Type B pancreatic cell (in vitro differentiated cells): ENCODE measurements around the gene GATD1. TPM values are rescaled to one million over a fixed set of nuclear protein-coding genes. Genes with fewer than 3 reads are reported as not detected.
A peak's percentile ranks its signal among the peaks of the same experiment; 100 is the strongest.

ENCODE experiments used
- DNase-seq: peaks from one replicate; pipeline ENCODE4 v3.0.0; 2021; ENCODE audit warnings: mixed read lengths; ENCODE audit not compliant: unreplicated experiment; ENCODE audit errors: extremely low spot score
- H3K27ac Mint-ChIP-seq: 2 replicates; pipeline ENCODE4 v1.8.0; 2021; ENCODE audit warnings: mild to moderate bottlenecking, mixed read lengths
- H3K27me3 Mint-ChIP-seq: 2 replicates; pipeline ENCODE4 v1.8.0; 2021; ENCODE audit warnings: mixed read lengths
- H3K36me3 Mint-ChIP-seq: 2 replicates; pipeline ENCODE4 v1.8.0; 2021; ENCODE audit warnings: mixed read lengths
- H3K4me1 Mint-ChIP-seq: one replicate; pipeline ENCODE4 v1.8.0; 2021; ENCODE audit warnings: mixed read lengths; ENCODE audit not compliant: unreplicated experiment
- H3K4me3 Mint-ChIP-seq: 2 replicates; pipeline ENCODE4 v1.8.0; 2021; ENCODE audit warnings: mild to moderate bottlenecking, mixed read lengths
- H3K9me3 Mint-ChIP-seq: 2 replicates; pipeline ENCODE4 v1.8.0; 2021; ENCODE audit warnings: mixed read lengths
- total RNA-seq: library from RNA; stranded (reverse); gene quantifications from 2 replicates; pipeline ENCODE4 v1.2.1, GENCODE V29; 2021; ENCODE audit warnings: low replicate concordance
- TF ChIP-seq, protein P1 (sequence below): fragments of 200-600 bp; sonication (generic); conservative IDR thresholded peaks from 2 replicates; pipeline ENCODE4 v1.5.0; 2021; ENCODE audit warnings: antibody characterized with exemption, mild to moderate bottlenecking

GATD1 gene
- total RNA-seq, 1 donor from 2014 or later = 80.1 TPM

DNA sequence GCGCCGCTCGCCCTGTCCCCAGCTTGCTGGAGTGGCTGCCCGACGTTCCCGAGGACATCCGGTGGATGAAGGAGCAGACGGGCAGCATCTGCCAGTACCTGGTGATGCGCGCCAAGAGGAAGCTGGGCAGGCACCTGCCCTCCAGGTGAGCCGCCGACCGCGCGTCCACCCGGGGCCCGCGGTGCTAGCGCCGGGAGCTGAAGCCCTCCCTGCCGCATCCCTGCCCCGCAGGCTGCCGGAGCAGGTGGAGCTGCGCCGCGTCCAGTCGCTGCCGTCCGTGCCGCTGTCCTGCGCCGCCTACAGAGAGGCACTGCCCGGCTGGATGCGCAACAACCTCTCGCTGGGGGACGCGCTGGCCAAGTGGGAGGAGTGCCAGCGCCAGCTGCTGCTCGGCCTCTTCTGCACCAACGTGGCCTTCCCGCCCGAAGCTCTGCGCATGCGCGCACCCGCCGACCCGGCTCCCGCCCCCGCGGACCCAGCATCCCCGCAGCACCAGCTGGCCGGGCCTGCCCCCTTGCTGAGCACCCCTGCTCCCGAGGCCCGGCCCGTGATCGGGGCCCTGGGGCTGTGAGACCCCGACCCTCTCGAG, 47.1 kb upstream of the GATD1 start:
- TF ChIP-seq, protein P1, sequence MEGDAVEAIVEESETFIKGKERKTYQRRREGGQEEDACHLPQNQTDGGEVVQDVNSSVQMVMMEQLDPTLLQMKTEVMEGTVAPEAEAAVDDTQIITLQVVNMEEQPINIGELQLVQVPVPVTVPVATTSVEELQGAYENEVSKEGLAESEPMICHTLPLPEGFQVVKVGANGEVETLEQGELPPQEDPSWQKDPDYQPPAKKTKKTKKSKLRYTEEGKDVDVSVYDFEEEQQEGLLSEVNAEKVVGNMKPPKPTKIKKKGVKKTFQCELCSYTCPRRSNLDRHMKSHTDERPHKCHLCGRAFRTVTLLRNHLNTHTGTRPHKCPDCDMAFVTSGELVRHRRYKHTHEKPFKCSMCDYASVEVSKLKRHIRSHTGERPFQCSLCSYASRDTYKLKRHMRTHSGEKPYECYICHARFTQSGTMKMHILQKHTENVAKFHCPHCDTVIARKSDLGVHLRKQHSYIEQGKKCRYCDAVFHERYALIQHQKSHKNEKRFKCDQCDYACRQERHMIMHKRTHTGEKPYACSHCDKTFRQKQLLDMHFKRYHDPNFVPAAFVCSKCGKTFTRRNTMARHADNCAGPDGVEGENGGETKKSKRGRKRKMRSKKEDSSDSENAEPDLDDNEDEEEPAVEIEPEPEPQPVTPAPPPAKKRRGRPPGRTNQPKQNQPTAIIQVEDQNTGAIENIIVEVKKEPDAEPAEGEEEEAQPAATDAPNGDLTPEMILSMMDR = no peak
- Mint-ChIP-seq H3K4me1 (peaks cover 10% of the 10 kb centered on the region), H3K4me3 (no peak overlapping the region), H3K9me3 (no peaks in the 10 kb centered on the region), H3K36me3 (no peaks in the 10 kb centered on the region), H3K27ac (no peak overlapping the region), H3K27me3 (peaks cover 24% of the 10 kb centered on the region)
- no peak for DNase-seq

DNA sequence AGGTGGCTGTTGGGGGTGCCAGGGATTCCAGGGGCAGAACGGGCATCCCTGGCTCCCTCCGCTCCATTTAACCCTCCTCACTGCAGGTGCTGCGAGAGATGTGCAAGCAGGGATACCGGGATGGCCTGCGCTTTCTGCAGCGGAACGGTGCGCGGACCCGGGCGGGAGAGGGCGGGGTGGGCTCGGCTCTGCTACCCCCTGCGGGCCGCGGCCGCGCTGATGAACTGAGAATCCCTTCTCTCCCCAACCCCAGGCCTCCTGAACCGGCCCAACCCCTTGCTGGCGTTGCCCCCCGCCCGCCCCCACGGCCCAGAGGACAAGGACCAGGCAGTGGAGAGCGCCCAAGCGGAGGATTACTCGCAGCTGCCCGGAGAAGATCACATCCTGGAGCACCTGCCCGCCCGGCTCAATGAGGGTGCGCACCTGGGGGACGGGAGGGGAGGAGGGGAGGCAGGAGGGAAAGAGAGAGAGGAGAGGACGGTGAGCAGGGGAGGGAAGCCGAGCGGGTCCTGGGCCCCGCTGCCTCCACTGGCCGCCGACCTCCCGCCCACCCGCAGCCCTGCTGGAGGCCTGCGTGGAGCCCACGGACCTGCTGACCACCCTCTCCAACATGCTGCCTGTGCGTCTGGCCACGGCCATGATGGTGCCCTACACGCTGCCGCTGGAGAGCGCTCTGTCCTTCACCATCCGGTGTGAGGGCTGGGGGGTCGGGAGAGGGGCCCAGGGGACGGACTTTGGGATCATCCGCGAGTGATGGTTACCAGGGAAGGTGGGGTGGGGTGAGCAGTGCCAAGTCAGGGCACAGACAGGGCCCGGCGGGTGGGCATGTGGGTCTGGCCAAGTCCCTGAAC, 46.4 kb upstream of the GATD1 start:
- Mint-ChIP-seq H3K4me1 (peaks cover 10% of the 10 kb centered on the region), H3K4me3 (no peak overlapping the region), H3K9me3 (no peaks in the 10 kb centered on the region), H3K27ac (no peak overlapping the region), H3K36me3 (no peaks in the 10 kb centered on the region), H3K27me3 (peaks cover 17% of the 10 kb centered on the region)
- TF ChIP-seq, protein P1 = no peak
- no peak for DNase-seq

DNA sequence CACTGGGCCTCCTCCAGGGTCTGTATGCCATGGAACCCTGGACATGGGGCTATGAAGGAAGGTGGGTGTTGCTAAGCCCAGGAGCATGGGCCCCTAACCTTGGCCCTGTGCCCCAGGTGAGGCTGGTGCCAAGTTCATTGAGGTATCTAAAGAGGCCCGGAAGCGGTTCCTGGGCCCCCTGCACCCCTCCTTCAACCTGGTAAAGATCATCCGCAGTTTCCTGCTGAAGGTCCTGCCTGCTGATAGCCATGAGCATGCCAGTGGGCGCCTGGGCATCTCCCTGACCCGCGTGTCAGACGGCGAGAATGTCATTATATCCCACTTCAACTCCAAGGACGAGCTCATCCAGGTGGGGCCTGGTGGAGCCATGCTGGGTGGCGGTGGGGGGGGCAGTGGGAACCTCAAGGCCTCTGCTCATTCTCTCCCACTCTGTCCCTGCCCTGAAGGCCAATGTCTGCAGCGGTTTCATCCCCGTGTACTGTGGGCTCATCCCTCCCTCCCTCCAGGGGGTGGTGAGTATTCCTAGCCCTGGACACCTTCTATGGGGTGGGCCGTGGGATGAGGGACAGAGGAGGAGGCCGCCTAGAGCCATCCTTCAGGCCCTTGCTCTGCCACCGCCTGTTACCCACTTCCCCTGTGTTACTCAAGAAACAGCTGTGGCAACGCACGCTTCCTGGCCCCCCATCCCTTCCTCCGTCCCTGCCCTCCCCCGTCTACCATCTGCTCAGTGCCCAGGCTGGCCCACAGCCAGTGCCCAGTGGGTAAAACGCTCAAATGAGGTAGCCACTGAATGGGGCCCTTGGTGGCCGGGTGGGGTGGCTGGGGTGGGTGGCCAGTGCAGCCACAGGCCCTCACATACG, 44.5 kb upstream of the GATD1 start:
- Mint-ChIP-seq H3K4me3 (peak overlapping the region; percentile 63), H3K4me1 (no peaks in the 10 kb centered on the region), H3K27me3 (peaks cover 5% of the 10 kb centered on the region), H3K36me3 (no peaks in the 10 kb centered on the region), H3K27ac (no peak overlapping the region), H3K9me3 (no peaks in the 10 kb centered on the region)
- TF ChIP-seq, protein P1 = no peak
- DNase-seq = no peak

DNA sequence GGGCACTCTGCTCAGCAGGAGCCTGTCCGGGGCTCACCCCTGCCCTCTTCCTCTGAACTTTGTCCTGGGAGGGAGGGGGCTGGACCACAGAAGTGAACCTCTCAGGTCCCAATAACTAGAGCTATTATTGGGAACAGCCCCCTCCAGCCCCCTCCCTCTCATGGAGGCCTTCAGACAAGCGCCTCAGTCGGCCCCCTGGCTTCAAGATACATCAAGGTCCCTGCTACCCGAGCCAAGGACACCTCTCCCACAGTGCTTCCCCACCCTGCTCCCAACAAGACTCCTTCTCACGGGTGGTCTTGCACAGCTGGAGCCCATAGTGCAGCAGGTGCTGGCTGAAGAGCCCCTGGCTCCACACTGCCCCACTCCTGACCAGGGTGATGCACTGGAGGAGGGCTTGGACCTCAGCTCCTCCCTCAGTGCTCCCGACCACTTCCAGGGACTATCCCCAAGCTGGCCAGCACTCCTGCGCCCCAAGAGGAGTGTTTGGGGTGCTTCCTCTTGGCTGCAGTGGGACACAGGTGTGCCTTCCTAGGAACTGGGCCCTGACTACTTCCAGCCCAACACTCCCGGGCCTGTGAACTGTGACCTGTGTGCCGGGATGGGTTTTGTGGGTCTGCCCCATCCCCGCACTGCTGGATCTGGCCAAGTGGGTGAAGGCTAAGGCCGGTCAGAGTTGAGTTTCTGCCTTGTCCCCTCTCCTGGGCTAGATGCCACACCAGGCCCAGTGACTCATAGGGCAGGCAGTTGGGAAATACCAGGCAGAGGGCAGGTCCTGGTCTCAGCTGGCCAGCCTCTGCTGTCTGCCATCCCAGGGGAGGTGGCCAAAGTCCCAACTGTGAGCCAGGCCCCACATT, 43.6 kb upstream of the GATD1 start:
- Mint-ChIP-seq H3K9me3 (no peaks in the 10 kb centered on the region), H3K4me1 (no peaks in the 10 kb centered on the region), H3K36me3 (no peaks in the 10 kb centered on the region), H3K4me3 (peak overlapping the region; percentile 87), H3K27ac (no peak overlapping the region), H3K27me3 (no peaks in the 10 kb centered on the region)
- no peak for DNase-seq
- TF ChIP-seq, protein P1 = no peak
